Keratinocyte (primary cell): Measurements from ENCODE around the gene TSFM. TPM values are rescaled to one million over a fixed set of nuclear protein-coding genes. Genes with fewer than 3 reads are reported as not detected.

Source experiments
- DNase-seq: peaks from one replicate; pipeline ENCODE4 v3.0.0-alpha.2; 2011; ENCODE audit warnings: low read depth, missing footprints, low spot score
- FAIRE-seq: peaks from 2 replicates; lab custom pipeline; 2011; peaks lifted over from hg19 to GRCh38; lab: Jason Lieb, UNC
- H2AFZ ChIP-seq: 2 replicates; pipeline ENCODE4 v1.6.0; 2012; ENCODE audit warnings: low read length, control low read depth, inconsistent platforms; ENCODE audit not compliant: control insufficient read depth
- H3K27ac ChIP-seq: 2 replicates; pipeline ENCODE4 v1.5.1; 2011; ENCODE audit warnings: low read length; ENCODE audit not compliant: control insufficient read depth, insufficient read depth
- H3K27me3 ChIP-seq: 3 replicates; pipeline ENCODE4 v1.6.0; 2011; ENCODE audit warnings: low read length; ENCODE audit not compliant: control insufficient read depth, insufficient read depth; ENCODE audit errors: extremely low read depth
- H3K36me3 ChIP-seq, 2 experiments: 2 replicates in 1 of 2; 3 replicates in 1 of 2; pipeline ENCODE4 v1.5.1; 2011; ENCODE audit warnings: low read length in 2 of 2, mild to moderate bottlenecking in 1 of 2; ENCODE audit not compliant: control insufficient read depth in 2 of 2, insufficient read depth in 2 of 2; ENCODE audit errors: extremely low read depth in 1 of 2
- H3K4me1 ChIP-seq: 3 replicates; pipeline ENCODE4 v1.5.1; 2011; ENCODE audit warnings: low read length; ENCODE audit not compliant: control insufficient read depth, insufficient read depth; ENCODE audit errors: extremely low read depth
- H3K4me2 ChIP-seq: 3 replicates; pipeline ENCODE4 v1.6.0; 2011; ENCODE audit warnings: low read depth, low read length; ENCODE audit not compliant: control insufficient read depth, insufficient read depth; ENCODE audit errors: extremely low read depth
- H3K4me3 ChIP-seq, 3 experiments: fragments of 200-600 bp in 1 of 3; sonication (generic) in 1 of 3; 2 replicates in 2 of 3; 3 replicates in 1 of 3; pipeline ENCODE4 v1.5.1; 2011 to 2016; ENCODE audit warnings: low read length in 3 of 3, mild to moderate bottlenecking in 3 of 3, control low read depth in 2 of 3, inconsistent platforms in 1 of 3, low read depth in 1 of 3, mixed read lengths in 1 of 3, mixed run types in 1 of 3, moderate library complexity in 1 of 3; ENCODE audit not compliant: control insufficient read depth in 2 of 3, insufficient read depth in 2 of 3; ENCODE audit errors: extremely low read depth in 1 of 3
- H3K79me2 ChIP-seq: 2 replicates; pipeline ENCODE4 v1.6.0; 2012; ENCODE audit warnings: low read length; ENCODE audit not compliant: control insufficient read depth, insufficient read depth
- H3K9ac ChIP-seq: 3 replicates; pipeline ENCODE4 v1.6.0; 2011; ENCODE audit warnings: low read length; ENCODE audit not compliant: control insufficient read depth, insufficient read depth; ENCODE audit errors: extremely low read depth
- H3K9me1 ChIP-seq: 3 replicates; pipeline ENCODE4 v1.6.0; 2011; ENCODE audit warnings: low read length; ENCODE audit not compliant: control insufficient read depth, insufficient read depth; ENCODE audit errors: extremely low read depth
- H3K9me3 ChIP-seq: 2 replicates; pipeline ENCODE4 v1.5.1; 2012; ENCODE audit warnings: low read depth, low read length; ENCODE audit not compliant: control insufficient read depth
- H4K20me1 ChIP-seq: 3 replicates; pipeline ENCODE4 v1.6.0; 2011; ENCODE audit warnings: low read length; ENCODE audit not compliant: control insufficient read depth, insufficient read depth; ENCODE audit errors: extremely low read depth
- CTCF ChIP-seq, 3 experiments: IDR thresholded peaks in 1 of 3; conservative IDR thresholded peaks in 1 of 3; optimal IDR thresholded peaks in 1 of 3; 2 replicates in 2 of 3; 3 replicates in 1 of 3; pipeline versions ENCODE3 to v1.5.1; 2011; ENCODE audit warnings: low read length in 3 of 3, mild to moderate bottlenecking in 3 of 3, moderate library complexity in 2 of 3, control low read depth in 1 of 3, inconsistent platforms in 1 of 3; ENCODE audit not compliant: insufficient read depth in 2 of 3; ENCODE audit errors: extremely low read depth in 1 of 3
- EZH2 ChIP-seq: IDR thresholded peaks from one replicate; pipeline ENCODE4 v1.6.1; 2012; ENCODE audit warnings: inconsistent platforms, mild to moderate bottlenecking, low read length, moderate library complexity
- dilution Hi-C: fragments of 300-500 bp; cut with MboI; formaldehyde crosslinking; loops from one replicate; pipeline ENCODE4 v1.7.0; 2020; ENCODE audit warnings: low sequenced_read_pairs; ENCODE audit not compliant: extremely low pct_ligation_motif_present
- polyA plus RNA-seq, 5 experiments: library from polyadenylated mRNA; depleted of rRNA in 3 of 5; stranded (reverse) in 3 of 5; stranded (forward) in 1 of 5; unstranded in 1 of 5; fragments of >200 nt; gene quantifications; 1 replicate in 1 of 5; 2 replicates in 3 of 5; 3 replicates in 1 of 5; pipeline versions ENCODE4 v1.2.1 to v1.2.3, GENCODE V29; 2011 to 2012; ENCODE audit warnings: missing spikeins in 2 of 5, low read depth in 1 of 5, low replicate concordance in 1 of 5

The TSFM gene
- polyA plus RNA-seq, 1 donor (not counting 4 experiments of a cell fraction or from before 2014, with no cell fraction given), result 30.5 TPM

GRCh38 chr12:57837864-57838562 lies 55.4 kb downstream of the TSFM start:
- FAIRE-seq, result peak; percentile 78
- no peak overlapping the region for H2AFZ ChIP-seq
- no peaks in the 10 kb centered on the region for H3K9me3 ChIP-seq
- TF ChIP-seq CTCF (optimal IDR thresholded peaks at IDR 0.05 in 1 of 3, IDR thresholded peaks at IDR 0.05 in 1 of 3, conservative IDR thresholded peaks at IDR 0.05 in 1 of 3; ENCODE audit: extremely low read depth in 1 of 3, insufficient read depth in 2 of 3, low read length in 3 of 3) (no peak), EZH2 (no peak)
- dilution Hi-C loops, result no loop called here
- H3K9ac ChIP-seq, result peak overlapping the region; percentile 18
- no peak overlapping the region for H3K4me3 ChIP-seq
- peak overlapping the region; percentile 44 for H3K27ac ChIP-seq
- peaks cover 22% of the 10 kb centered on the region for H4K20me1 ChIP-seq
- DNase-seq, result no peak
- H3K9me1 ChIP-seq, result peaks cover 9% of the 10 kb centered on the region
- peak overlapping the region; percentile 59 for H3K4me2 ChIP-seq
- no peaks in the 10 kb centered on the region for H3K27me3 ChIP-seq
- no peaks in the 10 kb centered on the region for H3K36me3 ChIP-seq
- H3K4me1 ChIP-seq, result peaks cover 55% of the 10 kb centered on the region
- peaks cover 86% of the 10 kb centered on the region for H3K79me2 ChIP-seq

- Histone ChIP-seq H3K27me3 (no peaks in the 10 kb centered on the region), H3K9me1 (peaks cover 10% of the 10 kb centered on the region), H2AFZ (no peak overlapping the region), H4K20me1 (peaks cover 22% of the 10 kb centered on the region), H3K79me2 (peaks cover 86% of the 10 kb centered on the region), H3K9ac (no peak overlapping the region), H3K4me2 (peak overlapping the region; percentile 51), H3K27ac (peak overlapping the region; percentile 1), H3K4me3 (no peak overlapping the region), H3K4me1 (peaks cover 60% of the 10 kb centered on the region), H3K9me3 (no peaks in the 10 kb centered on the region), H3K36me3 (no peaks in the 10 kb centered on the region)
- DNase-seq (no peak), FAIRE-seq (no peak)
- TF ChIP-seq EZH2 (no peak), CTCF (optimal IDR thresholded peaks at IDR 0.05 in 1 of 3, IDR thresholded peaks at IDR 0.05 in 1 of 3, conservative IDR thresholded peaks at IDR 0.05 in 1 of 3; ENCODE audit: extremely low read depth in 1 of 3, insufficient read depth in 2 of 3, low read length in 3 of 3) (no peak)
- dilution Hi-C loops, result no loop called here
Measured at GRCh38 chr12:57838594-57839302, 56.2 kb downstream of the TSFM start.
